ENCODE data around the gene NR1D1.
A peak's percentile ranks its signal among the peaks of the same experiment; 100 is the strongest.

Gene NR1D1

GRCh38 chr17:40075201-40075941, 25.0 kb downstream of the NR1D1 start:
- DNase-seq (ENCODE audit: low spot score) = peak; percentile 74
- TF ChIP-seq CTCF (IDR thresholded peaks at IDR 0.05; ENCODE audit: extremely low read depth, insufficient read depth, missing control alignments) = peak; percentile 86
- in situ Hi-C loops (cut with MboI; ENCODE audit: low pct_unique_long_range_greater_than_20kb, low sequenced_read_pairs, unreplicated experiment) = no loop called here

- no peak for TF ChIP-seq CTCF (IDR thresholded peaks at IDR 0.05; ENCODE audit: extremely low read depth, insufficient read depth, missing control alignments)
- no peak for DNase-seq (ENCODE audit: low spot score)
- in situ Hi-C loops (cut with MboI; ENCODE audit: low pct_unique_long_range_greater_than_20kb, low sequenced_read_pairs, unreplicated experiment) = no loop called here
Measured at GRCh38 chr17:40074871-40075200, 25.6 kb downstream of the NR1D1 start.

GRCh38 chr17:40074175-40074512, 26.2 kb downstream of the NR1D1 start:
- DNase-seq (ENCODE audit: low spot score) = no peak
- in situ Hi-C loops (cut with MboI; ENCODE audit: low pct_unique_long_range_greater_than_20kb, low sequenced_read_pairs, unreplicated experiment) = no loop called here
- no peak for TF ChIP-seq CTCF (IDR thresholded peaks at IDR 0.05; ENCODE audit: extremely low read depth, insufficient read depth, missing control alignments)

- no peak for TF ChIP-seq CTCF (IDR thresholded peaks at IDR 0.05; ENCODE audit: extremely low read depth, insufficient read depth, missing control alignments)
- in situ Hi-C loops (cut with MboI; ENCODE audit: low pct_unique_long_range_greater_than_20kb, low sequenced_read_pairs, unreplicated experiment) = no loop called here
- DNase-seq (ENCODE audit: low spot score) = no peak
Measured at GRCh38 chr17:40073454-40074174, 26.8 kb downstream of the NR1D1 start.

GRCh38 chr17:40072735-40073346, 27.5 kb downstream of the NR1D1 start:
- DNase-seq (ENCODE audit: low spot score) = no peak
- in situ Hi-C loops (cut with MboI; ENCODE audit: low pct_unique_long_range_greater_than_20kb, low sequenced_read_pairs, unreplicated experiment) = no loop called here
- no peak for TF ChIP-seq CTCF (IDR thresholded peaks at IDR 0.05; ENCODE audit: extremely low read depth, insufficient read depth, missing control alignments)

GRCh38 chr17:40072040-40072734, 28.2 kb downstream of the NR1D1 start:
- in situ Hi-C loops (cut with MboI; ENCODE audit: low pct_unique_long_range_greater_than_20kb, low sequenced_read_pairs, unreplicated experiment) = no loop called here
- no peak for TF ChIP-seq CTCF (IDR thresholded peaks at IDR 0.05; ENCODE audit: extremely low read depth, insufficient read depth, missing control alignments)
- DNase-seq (ENCODE audit: low spot score) = no peak

All from GM13977 (cell line).